ENCODE measurements around the gene KNDC1.

Gene KNDC1

DNA sequence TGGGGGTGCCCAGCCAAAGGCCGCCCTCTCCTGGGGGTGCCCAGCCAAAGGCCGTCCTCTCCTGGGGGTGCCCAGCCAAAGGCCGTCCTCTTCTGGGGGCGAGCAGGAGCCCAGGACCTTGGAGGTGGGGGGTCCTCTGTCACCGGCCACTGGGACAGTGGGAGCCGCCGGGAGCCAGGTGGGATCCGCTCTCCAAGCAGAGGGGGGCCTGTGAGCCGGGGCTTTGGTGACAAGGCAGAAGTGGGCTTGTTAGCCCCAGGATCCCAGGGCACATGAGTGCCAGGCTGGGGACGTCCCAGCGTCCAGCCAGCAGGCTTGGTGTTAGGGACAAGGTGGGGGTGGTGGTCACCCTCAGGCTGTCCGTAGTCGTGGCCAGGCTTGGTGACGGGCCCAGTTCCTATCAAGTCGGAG, 40.6 kb downstream of the KNDC1 start:
- Histone ChIP-seq H3K4me1 (ENCODE audit: control insufficient read depth, insufficient read depth, low read length) (no peaks in the 10 kb centered on the region), H3K36me3 (ENCODE audit: control insufficient read depth in 2 of 2, insufficient read depth in 1 of 2, low read length in 2 of 2) (no peaks in the 10 kb centered on the region), H3K4me3 (ENCODE audit: low read depth, low read length) (no peak overlapping the region), H3K27ac (ENCODE audit: extremely low read depth, low read depth, low read length) (no peak overlapping the region), H3K9me3 (ENCODE audit: control insufficient read depth, insufficient read depth, low read depth, low read length) (no peaks in the 10 kb centered on the region)
- TF ChIP-seq ZNF600 (tag by site-specific recombination; IDR thresholded peaks at IDR 0.05) (no peak), ZNF76 (tag by site-specific recombination; IDR thresholded peaks at IDR 0.05; ENCODE audit: borderline replicate concordance, low read depth) (no peak), ZNF354C (tag by site-specific recombination; IDR thresholded peaks at IDR 0.05; ENCODE audit: borderline replicate concordance, low read depth) (no peak), ZNF785 (tag by site-specific recombination; IDR thresholded peaks at IDR 0.05) (no peak), SP3 (tag by site-specific recombination; IDR thresholded peaks at IDR 0.05) (no peak)
- POLR2A ChIA-PET, result no interaction called here
- CTCF ChIA-PET, result no interaction called here

DNA sequence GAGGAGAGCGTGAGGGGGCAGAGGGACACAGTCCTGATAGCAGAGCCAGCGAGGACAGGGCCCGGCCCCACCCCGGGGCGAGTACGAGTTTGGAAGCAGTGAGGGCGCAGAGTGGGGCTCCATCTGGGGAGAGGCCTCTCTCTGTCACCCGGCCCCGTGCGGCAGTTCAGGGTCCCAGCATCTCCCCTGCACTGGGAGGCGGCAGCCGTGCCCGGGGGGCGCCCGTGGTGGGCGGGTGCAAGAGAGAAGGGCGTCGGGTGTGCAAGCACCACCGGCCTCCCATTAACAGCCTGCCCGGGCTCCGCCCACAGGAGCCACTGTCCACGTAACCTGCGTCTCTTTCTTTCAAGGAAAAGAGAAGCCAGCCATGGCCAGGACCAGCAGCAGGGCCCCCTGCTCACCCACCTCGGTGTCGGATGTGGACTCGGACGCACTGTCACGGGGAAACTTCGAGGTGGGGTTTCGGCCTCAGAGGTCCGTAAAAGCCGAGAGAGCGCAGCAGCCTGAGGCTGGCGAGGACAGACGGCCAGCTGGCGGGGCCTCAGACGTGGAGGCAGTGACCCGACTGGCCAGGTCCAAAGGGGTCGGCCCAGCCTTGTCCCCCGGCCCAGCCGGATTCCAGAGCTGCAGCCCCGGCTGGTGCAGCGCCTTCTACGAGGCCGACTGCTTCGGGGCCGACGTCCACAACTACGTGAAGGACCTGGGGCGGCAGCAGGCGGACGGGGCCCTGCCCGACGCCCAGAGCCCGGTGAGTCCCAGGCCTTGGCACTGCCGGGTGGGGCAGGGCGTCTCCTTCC, 41.3 kb downstream of the KNDC1 start:
- no peaks in the 10 kb centered on the region for H3K4me1 ChIP-seq (ENCODE audit: control insufficient read depth, insufficient read depth, low read length)
- CTCF ChIA-PET, result no interaction called here
- TF ChIP-seq ZNF549 (tag by site-specific recombination; IDR thresholded peaks at IDR 0.05) (no peak), GLIS1 (tag by site-specific recombination; IDR thresholded peaks at IDR 0.05) (no peak), ZNF223 (tag by site-specific recombination; IDR thresholded peaks at IDR 0.05) (no peak), ZNF248 (tag by site-specific recombination; IDR thresholded peaks at IDR 0.05) (no peak), ZNF560 (tag by site-specific recombination; IDR thresholded peaks at IDR 0.05; ENCODE audit: borderline replicate concordance) (no peak), ZNF175 (tag by site-specific recombination; IDR thresholded peaks at IDR 0.05) (no peak), ZNF501 (tag by site-specific recombination; IDR thresholded peaks at IDR 0.05) (no peak), ZNF529 (tag by site-specific recombination; IDR thresholded peaks at IDR 0.05; ENCODE audit: insufficient replicate concordance) (no peak), ZNF335 (tag by site-specific recombination; conservative IDR thresholded peaks at IDR 0.05) (no peak), ZNF600 (tag by site-specific recombination; IDR thresholded peaks at IDR 0.05) (no peak), ZNF747 (tag by site-specific recombination; IDR thresholded peaks at IDR 0.05) (no peak), ZNF184 (tag by site-specific recombination; IDR thresholded peaks at IDR 0.05) (no peak), ZNF221 (tag by site-specific recombination; IDR thresholded peaks at IDR 0.05; ENCODE audit: borderline replicate concordance) (no peak)
- TF ChIP-seq, protein P1, sequence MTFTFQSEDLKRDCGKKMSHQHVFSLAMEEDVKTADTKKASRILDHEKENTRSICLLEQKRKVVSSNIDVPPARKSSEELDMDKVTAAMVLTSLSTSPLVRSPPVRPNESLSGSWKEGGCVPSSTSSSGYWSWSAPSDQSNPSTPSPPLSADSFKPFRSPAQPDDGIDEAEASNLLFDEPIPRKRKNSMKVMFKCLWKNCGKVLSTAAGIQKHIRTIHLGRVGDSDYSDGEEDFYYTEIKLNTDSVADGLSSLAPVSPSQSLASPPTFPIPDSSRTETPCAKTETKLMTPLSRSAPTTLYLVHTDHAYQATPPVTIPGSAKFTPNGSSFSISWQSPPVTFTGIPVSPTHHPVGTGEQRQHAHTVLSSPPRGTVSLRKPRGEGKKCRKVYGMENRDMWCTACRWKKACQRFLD (tag by site-specific recombination; IDR thresholded peaks at IDR 0.05), result no peak
- TF ChIP-seq, protein P2, sequence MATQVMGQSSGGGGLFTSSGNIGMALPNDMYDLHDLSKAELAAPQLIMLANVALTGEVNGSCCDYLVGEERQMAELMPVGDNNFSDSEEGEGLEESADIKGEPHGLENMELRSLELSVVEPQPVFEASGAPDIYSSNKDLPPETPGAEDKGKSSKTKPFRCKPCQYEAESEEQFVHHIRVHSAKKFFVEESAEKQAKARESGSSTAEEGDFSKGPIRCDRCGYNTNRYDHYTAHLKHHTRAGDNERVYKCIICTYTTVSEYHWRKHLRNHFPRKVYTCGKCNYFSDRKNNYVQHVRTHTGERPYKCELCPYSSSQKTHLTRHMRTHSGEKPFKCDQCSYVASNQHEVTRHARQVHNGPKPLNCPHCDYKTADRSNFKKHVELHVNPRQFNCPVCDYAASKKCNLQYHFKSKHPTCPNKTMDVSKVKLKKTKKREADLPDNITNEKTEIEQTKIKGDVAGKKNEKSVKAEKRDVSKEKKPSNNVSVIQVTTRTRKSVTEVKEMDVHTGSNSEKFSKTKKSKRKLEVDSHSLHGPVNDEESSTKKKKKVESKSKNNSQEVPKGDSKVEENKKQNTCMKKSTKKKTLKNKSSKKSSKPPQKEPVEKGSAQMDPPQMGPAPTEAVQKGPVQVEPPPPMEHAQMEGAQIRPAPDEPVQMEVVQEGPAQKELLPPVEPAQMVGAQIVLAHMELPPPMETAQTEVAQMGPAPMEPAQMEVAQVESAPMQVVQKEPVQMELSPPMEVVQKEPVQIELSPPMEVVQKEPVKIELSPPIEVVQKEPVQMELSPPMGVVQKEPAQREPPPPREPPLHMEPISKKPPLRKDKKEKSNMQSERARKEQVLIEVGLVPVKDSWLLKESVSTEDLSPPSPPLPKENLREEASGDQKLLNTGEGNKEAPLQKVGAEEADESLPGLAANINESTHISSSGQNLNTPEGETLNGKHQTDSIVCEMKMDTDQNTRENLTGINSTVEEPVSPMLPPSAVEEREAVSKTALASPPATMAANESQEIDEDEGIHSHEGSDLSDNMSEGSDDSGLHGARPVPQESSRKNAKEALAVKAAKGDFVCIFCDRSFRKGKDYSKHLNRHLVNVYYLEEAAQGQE (tag by site-specific recombination; IDR thresholded peaks at IDR 0.05), result no peak
- TF ChIP-seq, protein P3, sequence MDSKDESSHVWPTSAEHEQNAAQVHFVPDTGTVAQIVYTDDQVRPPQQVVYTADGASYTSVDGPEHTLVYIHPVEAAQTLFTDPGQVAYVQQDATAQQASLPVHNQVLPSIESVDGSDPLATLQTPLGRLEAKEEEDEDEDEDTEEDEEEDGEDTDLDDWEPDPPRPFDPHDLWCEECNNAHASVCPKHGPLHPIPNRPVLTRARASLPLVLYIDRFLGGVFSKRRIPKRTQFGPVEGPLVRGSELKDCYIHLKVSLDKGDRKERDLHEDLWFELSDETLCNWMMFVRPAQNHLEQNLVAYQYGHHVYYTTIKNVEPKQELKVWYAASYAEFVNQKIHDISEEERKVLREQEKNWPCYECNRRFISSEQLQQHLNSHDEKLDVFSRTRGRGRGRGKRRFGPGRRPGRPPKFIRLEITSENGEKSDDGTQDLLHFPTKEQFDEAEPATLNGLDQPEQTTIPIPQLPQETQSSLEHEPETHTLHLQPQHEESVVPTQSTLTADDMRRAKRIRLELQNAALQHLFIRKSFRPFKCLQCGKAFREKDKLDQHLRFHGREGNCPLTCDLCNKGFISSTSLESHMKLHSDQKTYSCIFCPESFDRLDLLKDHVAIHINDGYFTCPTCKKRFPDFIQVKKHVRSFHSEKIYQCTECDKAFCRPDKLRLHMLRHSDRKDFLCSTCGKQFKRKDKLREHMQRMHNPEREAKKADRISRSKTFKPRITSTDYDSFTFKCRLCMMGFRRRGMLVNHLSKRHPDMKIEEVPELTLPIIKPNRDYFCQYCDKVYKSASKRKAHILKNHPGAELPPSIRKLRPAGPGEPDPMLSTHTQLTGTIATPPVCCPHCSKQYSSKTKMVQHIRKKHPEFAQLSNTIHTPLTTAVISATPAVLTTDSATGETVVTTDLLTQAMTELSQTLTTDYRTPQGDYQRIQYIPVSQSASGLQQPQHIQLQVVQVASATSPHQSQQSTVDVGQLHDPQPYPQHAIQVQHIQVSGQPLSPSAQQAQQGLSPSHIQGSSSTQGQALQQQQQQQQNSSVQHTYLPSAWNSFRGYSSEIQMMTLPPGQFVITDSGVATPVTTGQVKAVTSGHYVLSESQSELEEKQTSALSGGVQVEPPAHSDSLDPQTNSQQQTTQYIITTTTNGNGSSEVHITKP (tag by site-specific recombination; IDR thresholded peaks at IDR 0.05), result no peak
- H3K36me3 ChIP-seq (ENCODE audit: control insufficient read depth in 2 of 2, insufficient read depth in 1 of 2, low read length in 2 of 2), result no peaks in the 10 kb centered on the region
- POLR2A ChIA-PET, result no interaction called here
- H3K27ac ChIP-seq (ENCODE audit: extremely low read depth, low read depth, low read length), result no peak overlapping the region
- H3K9me3 ChIP-seq (ENCODE audit: control insufficient read depth, insufficient read depth, low read depth, low read length), result no peaks in the 10 kb centered on the region
- no peak overlapping the region for H3K4me3 ChIP-seq (ENCODE audit: low read depth, low read length)
